GM19351 (cell line): ENCODE data around the gene HPS3.

Experiments
- ATAC-seq: cut with Tn5 transposase; IDR thresholded peaks from one replicate; pipeline ENCODE4 v1.9.1; 2021; ENCODE audit warnings: mild to moderate bottlenecking, moderate library complexity; ENCODE audit not compliant: unreplicated experiment

HPS3 gene

DNA sequence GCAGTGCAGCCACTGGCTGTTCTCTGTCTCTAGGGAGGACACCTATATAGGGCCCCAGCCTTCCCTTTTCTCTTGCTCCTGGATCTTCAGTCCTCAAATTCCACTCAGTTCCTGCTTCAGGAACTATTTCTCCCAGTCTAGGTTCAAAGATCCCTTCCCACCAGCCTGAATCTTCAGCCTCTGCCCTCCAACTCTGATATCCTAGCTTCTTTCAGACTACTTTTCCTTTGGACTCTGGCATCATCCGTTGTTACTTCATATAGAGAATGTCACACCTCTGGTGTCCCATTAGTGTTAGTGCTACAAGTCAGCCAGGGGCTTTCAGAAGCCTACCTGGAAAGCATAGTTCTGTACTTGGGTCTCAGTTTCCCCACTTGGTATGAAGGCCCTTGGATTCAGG lies 10.0 kb upstream of the HPS3 start:
- ATAC-seq = no peak

DNA sequence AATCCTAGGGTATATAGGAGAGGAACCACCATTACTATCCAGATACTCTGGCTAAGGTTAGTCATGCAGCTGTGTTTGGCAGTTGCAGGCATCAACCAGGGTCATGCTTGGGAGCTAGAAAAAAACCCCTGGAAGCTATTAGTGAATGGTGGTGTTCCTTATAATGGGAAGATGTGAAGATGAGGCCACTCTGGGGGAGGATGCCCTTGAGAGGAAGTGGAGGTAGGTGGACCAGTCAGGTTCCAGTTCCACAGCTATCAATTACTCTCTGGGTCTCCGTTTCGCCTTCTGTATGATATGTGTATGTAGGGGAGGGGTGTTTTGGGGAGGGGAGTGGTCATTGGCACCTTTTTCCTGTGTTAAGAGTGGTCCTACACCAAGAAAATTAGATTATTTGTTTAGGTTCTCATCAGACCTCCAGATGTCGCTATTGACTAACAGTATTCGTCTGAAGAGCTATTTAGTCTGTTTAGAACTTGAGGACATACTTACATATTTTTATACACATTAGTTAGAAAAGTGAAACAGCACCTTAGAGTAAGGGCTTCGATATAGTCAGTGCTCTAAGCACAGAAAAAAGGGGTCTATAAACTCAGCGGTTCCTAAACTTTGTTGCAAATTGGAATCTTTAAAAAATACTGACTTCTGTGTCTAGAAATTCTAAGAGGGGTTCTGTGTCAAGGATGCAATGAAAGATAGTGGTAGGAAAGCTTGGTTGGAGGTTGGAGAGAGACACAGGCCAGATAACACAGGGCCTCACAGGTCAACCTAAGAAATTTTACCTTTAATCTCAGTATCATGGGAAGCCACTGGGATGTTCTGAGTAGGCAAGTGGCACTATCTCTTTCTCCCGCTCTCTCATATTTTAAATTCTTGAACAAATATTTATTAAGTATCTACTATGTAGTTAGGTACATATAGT lies 9.1 kb upstream of the HPS3 start:
- ATAC-seq = peak; percentile 84

DNA sequence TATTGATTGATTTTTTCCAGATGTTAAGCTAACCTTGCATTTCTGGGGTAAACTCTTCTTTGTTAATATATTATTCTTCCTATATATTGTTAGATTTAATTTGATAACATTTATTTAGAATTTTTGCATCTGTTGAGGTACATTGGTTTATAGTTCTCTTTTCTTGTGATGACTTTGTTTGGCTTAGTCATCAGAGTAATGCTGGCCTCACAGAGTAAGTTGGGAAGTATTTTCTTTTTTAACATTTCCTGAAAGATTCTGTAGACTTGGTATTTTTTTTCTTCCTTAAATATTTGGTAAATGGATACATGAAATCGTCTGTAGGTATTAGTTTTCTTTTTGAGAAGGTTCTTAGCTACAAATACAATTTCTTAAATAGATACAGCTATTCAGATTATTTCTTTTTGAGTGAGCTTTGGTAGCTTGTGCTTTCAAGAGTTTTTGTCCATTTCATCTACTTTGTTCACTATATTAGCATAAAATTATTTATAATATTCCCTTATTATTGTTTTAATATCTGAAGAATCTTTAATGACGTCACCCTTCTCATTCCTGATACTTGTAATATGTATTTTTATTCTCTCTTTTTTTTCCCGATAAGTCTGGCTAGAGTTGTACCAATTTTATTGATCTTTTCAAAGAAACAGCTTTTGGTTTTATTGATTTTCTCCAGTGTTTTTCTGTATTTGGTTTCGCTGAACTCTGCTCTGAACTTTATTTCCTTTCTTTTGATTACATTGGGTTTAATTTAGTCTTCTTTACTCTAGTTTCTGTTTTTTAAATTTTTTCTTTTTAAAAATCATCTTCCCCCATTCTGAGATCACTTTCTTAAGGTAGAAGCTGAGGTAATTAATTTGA lies 6.5 kb upstream of the HPS3 start:
- ATAC-seq = no peak

DNA sequence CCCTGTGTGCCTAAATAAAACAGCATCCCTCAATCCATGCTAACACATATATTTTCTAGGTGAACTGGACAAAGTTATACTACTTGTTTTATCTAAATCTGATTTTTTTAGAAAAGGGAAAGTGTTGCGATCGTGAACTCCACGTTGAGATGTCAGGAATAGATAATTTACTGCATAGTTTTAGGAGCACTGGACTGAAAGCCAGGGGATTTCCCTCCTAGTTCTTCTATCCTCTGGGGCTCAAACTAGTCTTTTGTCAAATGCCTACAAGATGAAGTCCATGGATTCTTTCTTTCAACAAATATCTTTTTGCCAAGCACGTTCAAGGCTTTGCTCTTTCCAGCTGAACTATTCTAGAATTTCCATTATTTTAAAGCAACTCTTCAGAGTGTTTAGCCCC lies 617 bp upstream of the HPS3 start:
- no peak for ATAC-seq

DNA sequence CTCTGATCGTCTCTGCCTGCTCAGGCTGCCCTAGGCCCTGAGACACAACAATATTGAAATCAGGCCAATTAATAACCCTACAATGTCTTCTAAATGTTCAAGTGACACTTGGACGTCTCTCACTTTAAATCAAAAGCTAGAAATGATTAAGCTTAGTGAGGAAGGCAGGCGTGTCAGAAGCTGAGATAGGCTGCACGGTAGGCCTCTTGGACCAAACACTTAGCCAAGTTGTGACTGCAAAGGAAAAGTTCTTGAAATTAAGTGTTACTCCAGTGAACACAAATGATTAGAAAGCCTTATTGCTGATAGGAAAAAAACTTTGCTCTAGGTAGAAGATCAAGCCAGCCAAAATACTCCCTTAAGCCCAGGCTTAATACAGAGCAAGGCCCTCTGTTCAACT lies 2.2 kb downstream of the HPS3 start:
- ATAC-seq = no peak

DNA sequence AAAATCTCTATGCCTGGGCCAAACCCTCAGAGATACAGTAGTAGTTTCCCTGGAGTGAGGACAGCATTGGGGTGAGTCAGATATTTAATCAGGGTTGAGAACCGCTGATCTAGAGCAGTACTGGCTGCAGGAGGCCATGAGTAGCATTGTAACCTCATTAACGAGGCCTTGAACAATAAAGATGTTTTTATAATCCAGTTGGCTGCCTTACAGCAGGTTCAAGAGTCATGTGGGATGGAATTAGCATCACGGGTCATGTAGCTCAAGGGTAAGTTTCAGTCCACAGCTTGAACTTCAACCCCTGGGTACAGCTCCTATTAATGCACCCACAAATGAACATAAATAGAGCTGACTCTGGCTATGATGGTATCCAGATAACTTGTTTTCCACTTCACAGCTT lies 5.1 kb downstream of the HPS3 start:
- ATAC-seq = no peak

DNA sequence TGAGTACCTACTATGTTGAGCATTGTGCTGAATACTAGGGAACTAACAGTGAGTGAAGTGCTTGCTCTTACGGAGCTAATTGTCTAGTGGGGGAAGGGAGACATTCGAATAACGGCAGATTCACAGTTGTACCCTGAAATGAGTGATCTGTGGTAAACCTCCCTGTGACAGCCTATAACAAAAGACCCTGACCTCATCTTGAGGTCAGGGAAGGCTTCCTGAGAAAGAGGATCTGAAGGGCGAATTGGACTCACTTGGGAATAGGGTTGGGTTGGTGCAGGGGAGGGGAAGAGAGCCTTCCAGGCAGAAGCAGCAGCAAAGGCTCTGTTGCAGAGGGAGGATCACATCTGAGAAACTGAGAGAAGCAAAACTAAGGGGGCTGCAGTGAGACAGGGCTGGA lies 13.2 kb downstream of the HPS3 start:
- ATAC-seq = no peak

DNA sequence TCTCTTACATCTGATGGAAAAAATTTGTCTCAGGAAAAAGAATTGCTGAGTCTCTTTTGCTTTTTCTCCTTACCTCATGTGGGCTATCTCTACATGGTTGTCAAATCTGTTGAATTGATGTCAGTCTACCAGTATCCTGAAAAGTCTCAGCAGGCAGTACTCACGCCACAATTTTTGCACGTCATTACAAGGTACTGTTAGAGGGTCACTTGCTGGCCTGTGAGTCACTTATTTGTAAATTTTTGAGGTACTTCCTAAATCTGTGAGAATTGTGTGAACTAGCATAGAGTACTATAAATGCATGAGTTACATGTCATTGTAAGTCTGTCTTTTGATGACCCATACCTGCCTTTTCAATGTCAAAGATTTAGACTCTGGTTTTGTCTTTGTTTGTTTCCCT lies 15.9 kb downstream of the HPS3 start:
- ATAC-seq = peak; percentile 34

DNA sequence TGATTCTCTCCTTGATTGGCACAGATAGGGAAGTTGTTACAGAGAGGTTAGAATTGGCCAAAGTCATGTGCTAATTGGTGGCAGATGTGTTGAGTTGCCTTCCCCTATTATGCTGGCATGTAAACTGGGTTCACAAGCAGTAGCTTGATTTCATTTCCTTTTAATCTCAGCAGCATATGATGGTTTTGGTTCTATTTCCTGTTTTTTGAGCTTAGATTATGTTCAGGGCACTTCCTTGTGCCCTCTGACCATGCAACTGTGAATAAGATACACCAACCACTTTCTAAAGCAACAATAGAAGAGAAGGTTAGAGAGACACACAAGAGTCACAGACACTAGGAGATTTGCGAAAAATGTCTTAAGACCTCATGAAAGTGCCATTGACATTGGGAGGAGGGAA lies 16.5 kb downstream of the HPS3 start:
- peak; percentile 70 for ATAC-seq

DNA sequence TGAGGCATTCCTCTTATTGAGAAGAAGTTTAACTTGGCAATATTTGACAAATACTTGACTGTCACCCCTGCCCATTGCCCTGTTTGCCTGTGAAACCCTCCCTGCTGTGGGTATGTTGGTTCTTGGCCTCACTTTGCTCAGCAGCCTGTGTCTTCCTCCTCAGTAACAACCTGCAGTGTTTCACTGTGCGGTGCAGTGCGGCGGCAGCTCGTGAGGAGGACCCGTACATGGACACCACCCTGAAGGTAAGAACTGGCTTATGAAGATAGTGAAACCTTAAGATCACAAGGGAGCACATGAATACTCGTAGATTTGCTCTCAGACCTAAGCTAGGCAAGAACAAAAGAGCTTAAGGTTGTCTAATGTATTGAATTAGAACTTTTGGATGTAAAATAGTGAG lies 21.0 kb downstream of the HPS3 start:
- no peak for ATAC-seq

DNA sequence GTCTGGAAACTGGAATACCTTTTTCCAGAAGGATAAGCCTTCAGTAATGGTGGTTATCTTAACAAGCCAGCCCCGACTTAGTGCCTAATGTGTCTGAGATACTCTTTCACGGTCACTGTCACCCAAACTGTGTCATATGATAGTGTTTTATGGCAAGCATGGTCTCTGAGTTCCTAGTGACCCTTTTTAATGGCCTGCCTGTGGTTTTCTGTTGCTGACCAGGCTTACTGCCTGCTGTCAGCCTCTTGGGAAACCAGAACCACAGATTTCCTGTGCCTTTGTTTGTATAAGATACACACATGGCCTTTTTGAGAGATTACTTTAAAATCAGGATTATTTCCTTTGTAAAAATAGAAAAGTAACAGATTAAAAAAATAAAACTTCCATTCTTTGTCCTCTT lies 22.4 kb downstream of the HPS3 start:
- no peak for ATAC-seq

DNA sequence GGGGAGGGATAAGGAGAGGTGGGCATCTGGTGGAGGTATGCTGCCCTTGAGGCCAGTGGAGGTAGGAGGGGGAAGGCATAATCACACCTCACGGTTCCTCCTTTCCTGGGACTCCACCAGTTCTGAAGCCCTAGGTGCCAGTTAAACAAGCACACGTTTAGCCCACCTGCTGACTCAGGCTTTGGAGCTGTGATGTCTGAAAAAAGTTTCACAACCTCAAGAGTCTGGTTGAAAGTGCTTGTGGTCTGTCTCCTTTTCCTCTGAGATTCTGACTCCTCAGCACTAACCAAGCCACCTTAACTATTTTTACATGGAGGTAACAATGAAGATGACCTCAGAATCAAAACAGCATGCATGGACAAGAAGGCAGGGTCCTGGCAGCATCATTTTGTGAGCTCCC lies 23.0 kb downstream of the HPS3 start:
- peak; percentile 97 for ATAC-seq

DNA sequence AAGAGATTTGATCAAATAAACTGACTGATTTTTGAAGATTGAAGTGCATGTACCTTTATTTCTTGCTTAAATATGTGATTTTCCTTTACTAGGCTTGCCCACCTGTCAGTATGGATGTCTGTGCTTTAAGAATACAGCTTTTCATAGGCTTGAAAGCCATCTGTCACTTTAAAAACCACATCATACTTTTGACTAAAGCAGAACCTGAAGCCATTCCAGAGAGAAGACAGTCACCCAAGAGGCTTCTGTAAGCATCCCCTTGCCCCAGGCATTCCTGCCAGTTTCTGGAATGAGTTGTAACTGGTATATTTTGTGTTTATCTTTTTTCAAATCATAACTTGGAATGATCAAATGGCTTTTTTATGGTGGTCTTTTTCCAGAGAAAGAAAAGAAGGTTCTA lies 24.0 kb downstream of the HPS3 start:
- ATAC-seq = no peak

DNA sequence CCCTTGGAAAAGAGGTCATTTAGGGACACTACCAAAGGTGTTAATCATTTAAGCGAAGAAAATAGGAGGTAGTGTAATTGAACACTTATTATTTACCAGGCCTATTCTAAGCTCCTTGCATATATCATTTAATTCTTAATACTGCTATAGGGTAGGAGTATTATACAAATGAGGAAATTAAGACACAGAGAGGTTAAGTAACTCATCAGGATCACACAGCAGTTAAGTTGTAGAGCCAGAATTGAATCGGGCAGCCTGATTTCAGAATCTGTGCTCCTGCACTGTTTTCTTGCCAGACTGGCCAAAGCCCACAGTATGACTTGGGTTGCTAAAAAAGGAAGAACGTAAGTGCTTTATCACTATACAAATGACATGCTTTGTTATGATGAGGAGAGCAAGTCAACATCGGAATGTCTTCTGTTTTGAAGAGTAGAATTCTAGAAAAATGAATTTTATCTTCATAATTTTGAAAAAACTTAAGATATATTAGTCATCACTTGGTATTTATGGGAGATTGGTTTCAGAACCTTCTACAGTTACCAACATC lies 31.4 kb downstream of the HPS3 start:
- no peak for ATAC-seq

DNA sequence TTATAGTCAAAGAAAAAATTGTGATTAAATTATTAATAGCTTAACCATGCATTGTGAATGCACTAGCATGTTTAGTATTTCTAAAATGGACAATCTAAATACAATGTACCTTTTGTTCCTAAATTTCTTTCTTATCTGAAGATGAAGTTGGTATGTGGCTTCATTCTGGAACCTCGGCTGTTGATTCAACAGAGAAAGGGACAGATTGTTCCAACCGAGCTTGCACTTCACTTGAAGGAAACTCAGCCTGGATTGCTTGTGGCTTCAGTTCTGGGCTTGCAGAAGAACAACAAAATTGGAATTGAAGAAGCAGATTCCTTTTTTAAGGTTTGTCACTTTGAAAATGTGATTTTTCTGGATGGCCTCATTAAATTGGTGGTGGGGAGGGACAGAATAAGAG lies 32.6 kb downstream of the HPS3 start:
- ATAC-seq = no peak

DNA sequence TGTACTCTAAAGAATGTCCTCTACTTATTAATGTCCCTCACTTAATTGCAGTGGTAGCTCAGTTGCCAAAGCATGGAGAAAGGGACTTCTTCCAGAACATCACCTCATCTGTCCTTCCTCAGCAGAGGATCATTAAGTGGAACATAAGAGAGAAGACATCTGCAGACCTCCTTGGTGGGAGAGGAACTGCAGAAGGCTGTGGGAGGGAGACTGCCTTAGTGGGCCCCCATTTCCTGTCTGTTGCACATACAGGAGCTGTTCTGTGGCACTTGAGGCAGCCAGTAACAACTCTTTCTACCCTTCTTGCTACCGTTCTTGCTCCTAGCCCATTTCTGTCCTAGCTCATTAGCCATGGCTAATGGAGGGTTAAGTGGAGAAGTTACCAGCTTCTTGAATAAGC lies 33.6 kb downstream of the HPS3 start:
- ATAC-seq = no peak

DNA sequence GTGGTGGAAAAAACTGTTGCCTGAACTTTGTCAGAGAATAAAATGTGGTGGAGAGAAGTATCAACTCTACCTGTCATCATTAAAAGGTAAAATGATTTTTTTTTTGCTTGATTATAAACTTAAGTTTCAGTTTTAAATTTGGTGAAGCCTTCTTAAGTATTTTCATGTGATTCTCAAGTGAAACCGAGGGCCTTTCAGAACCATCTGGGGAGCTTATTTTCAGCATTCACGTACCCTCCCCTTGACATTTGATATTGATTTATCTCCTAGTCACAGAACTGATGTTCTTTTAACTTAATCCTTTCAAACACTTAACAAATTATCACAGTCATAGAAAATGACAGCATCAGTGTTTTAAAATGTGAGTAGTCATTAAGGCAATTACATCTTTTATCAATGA lies 38.5 kb downstream of the HPS3 start:
- ATAC-seq = no peak

DNA sequence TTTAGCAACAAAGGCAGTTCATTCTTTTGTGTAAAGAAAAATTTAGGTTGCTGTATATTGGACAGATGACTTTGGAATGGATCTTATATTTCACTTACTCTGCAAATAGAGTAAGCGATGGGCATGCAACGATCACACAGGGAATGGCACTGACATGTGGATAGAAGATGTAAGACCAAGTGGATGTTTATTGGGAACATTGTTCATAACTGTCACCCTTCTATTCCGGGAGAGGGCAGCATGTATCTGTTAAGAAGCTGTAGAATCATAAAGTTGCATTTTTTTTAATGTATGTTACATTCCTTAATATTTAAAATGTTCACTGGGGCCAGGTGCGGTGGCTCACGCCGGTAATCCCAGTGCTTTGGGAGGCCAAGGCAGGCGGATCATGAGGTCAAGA lies 41.2 kb downstream of the HPS3 start:
- no peak for ATAC-seq

DNA sequence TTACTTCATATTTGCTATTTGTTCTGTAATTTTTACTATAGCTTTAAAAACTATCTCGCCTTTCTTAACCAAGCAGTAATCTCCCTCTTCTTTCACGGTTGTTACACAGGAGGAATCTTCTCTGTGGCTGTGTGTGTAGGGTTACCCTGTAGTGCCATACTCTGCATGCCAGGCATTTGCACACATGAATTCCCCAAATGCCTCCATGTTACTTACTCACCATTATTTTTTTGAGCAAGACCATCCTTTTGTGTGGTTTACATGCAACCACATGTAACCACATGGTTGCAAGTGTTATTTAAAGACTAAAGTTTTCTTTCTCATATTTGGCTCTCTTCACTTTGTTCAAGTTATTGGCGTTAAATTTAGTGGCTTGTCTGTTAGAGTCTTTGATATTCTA lies 45.5 kb downstream of the HPS3 start:
- peak; percentile 93 for ATAC-seq

DNA sequence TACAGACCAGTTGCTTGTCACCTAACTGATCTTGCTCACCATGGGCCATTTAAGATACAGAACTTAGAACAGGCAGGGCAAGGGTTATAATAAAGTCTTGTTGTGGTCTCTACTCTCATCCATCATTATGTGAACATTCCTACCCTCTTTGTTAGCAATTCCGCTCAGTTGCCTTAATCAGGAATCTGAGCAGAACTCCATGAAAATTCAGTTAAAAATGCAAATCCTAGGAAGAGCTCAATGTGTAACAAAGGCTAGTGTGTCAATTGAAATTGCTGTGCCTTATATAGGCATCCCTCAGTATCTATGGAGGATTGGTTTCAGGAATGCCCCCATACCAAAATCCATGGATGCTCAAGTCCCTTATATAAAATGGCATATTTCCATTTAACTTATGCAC lies 47.7 kb downstream of the HPS3 start:
- ATAC-seq = no peak

DNA sequence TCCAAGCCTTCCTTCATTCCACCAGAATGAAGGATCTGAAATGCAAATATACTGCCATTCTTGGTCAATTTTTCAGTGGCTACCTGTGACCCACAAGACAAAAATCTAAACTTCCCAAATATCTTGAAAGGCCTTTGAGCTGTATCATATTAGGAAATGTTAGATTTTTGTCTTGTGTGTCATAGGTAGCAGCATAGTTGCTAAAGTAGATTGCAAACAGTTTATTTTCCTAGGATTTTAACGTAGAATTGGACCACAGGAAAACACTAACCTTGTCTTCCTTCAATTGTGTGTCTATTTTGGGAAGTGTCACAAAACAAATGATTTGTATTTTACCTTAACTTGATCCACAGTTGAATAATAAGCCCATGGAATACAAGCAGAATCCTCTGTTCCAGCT lies 49.8 kb downstream of the HPS3 start:
- ATAC-seq = no peak

DNA sequence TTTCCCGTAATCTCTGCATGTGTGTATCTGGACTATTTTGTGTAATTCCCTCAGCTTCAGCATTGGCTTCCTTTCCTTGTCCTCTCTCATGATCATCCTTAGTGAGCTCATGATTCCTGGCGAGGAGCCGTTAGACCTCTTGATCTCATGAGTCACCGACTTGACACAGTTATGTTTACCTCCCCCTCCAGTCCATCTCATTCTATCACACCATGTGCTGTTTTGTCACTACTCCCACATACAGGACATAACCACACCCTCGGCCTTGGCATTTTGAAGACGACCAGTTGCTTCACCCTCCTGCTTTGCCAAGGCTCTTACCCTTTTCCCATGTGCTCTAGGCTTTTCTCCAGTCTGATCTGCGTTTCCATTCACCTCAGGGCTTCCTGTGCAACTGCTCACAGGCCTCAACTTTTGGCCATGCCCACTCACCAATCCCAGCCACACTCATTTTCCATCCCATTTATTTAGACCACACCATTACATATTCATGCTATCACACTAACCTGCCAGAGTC lies 50.7 kb downstream of the HPS3 start:
- no peak for ATAC-seq
